Common myeloid progenitor, CD34-positive (primary cell): Measurements from ENCODE around the gene BNC2.

Experiments
- CTCF ChIA-PET: fragments of 350-600 bp; sonication (Branson Sonifier 250); formaldehyde crosslinking; loops from one replicate; lab custom pipeline; 2021; ENCODE audit warnings: antibody characterized with exemption; lab: Charles Lee
- POLR2A ChIA-PET: fragments of 350-600 bp; sonication (Branson Sonifier 250); formaldehyde crosslinking; loops from one replicate; lab custom pipeline; 2021; ENCODE audit warnings: antibody characterized with exemption; lab: Charles Lee
- DNase-seq, 3 donors: peaks; one replicate each; pipeline versions ENCODE4 v3.0.0 to v3.0.0-alpha.2; 2013
- H3K27ac ChIP-seq, 2 experiments: 1 replicate in 1 of 2; 2 replicates in 1 of 2; pipeline ENCODE4 v1.7.0; 2013; ENCODE audit warnings: inconsistent platforms in 2 of 2, low read length in 2 of 2, mild to moderate bottlenecking in 2 of 2, low read depth in 1 of 2, moderate library complexity in 1 of 2; ENCODE audit not compliant: severe bottlenecking in 2 of 2, insufficient read depth in 1 of 2, poor library complexity in 1 of 2
- H3K27me3 ChIP-seq, 5 experiments: replicated peaks in 2 of 5; 1 replicate in 3 of 5; 2 replicates in 2 of 5; pipeline versions ENCODE4 v1.6.1 to v1.7.0; 2013; ENCODE audit warnings: low read length in 4 of 5, mild to moderate bottlenecking in 2 of 5, moderate library complexity in 2 of 5, inconsistent platforms in 1 of 5; ENCODE audit not compliant: insufficient read depth in 5 of 5, control insufficient read depth in 4 of 5
- H3K36me3 ChIP-seq, 4 experiments: 1 replicate in 2 of 4; 2 replicates in 2 of 4; pipeline versions ENCODE4 v1.6.1 to v1.7.0; 2013; ENCODE audit warnings: low read length in 3 of 4, control low read depth in 1 of 4, mild to moderate bottlenecking in 1 of 4; ENCODE audit not compliant: control insufficient read depth in 4 of 4, insufficient read depth in 4 of 4
- H3K4me1 ChIP-seq, 4 experiments: 1 replicate in 3 of 4; 2 replicates in 1 of 4; pipeline versions ENCODE4 v1.6.1 to v1.7.1; 2013; ENCODE audit warnings: low read length in 3 of 4, mild to moderate bottlenecking in 3 of 4, control low read depth in 1 of 4, inconsistent platforms in 1 of 4, moderate library complexity in 1 of 4; ENCODE audit not compliant: control insufficient read depth in 4 of 4, insufficient read depth in 4 of 4; ENCODE audit errors: control extremely low read depth in 1 of 4
- H3K4me3 ChIP-seq, 7 experiments: 1 replicate in 4 of 7; 2 replicates in 3 of 7; pipeline versions ENCODE4 v1.5.1 to v1.7.0; 2013; ENCODE audit warnings: mild to moderate bottlenecking in 7 of 7, low read length in 6 of 7, moderate library complexity in 6 of 7, inconsistent platforms in 2 of 7, low read depth in 2 of 7, control low read depth in 1 of 7; ENCODE audit not compliant: insufficient read depth in 4 of 7, control insufficient read depth in 1 of 7; ENCODE audit errors: extremely low read depth in 1 of 7
- H3K9me3 ChIP-seq, 5 experiments: 1 replicate in 4 of 5; 2 replicates in 1 of 5; pipeline versions ENCODE4 v1.6.1 to v1.7.1; 2013; ENCODE audit warnings: low read length in 4 of 5, mild to moderate bottlenecking in 2 of 5, inconsistent platforms in 1 of 5, low read depth in 1 of 5, moderate library complexity in 1 of 5; ENCODE audit not compliant: control insufficient read depth in 4 of 5, insufficient read depth in 2 of 5; ENCODE audit errors: control extremely low read depth in 1 of 5
- WGBS: methylation state at CpG from one replicate; pipeline ENCODE4 v1.1.5; 2013; ENCODE audit not compliant: insufficient coverage; 5-methylcytosine and 5-hydroxymethylcytosine counted together

Gene BNC2

GRCh38 chr9:16512281-16512680, 358.2 kb downstream of the BNC2 start:
- no peaks in the 10 kb centered on the region for H3K36me3 ChIP-seq
- H3K4me1 ChIP-seq: peaks cover 0 to 2% (median 0%) of the 10 kb centered on the region in 4 experiments
- H3K4me3 ChIP-seq: no peak overlapping the region
- no peaks in the 10 kb centered on the region for H3K27me3 ChIP-seq
- WGBS: 100% methylated on average over 1 of the region's 4 CpGs
- ChIA-PET CTCF (no interaction called here), POLR2A (interaction anchor here (0.6 kb wide), 1 partner anchor 11 kb away, joined by 3 read pairs; no protein-coding TSS in a partner anchor)
- no peak for DNase-seq
- no peaks in the 10 kb centered on the region for H3K9me3 ChIP-seq
- no peak overlapping the region for H3K27ac ChIP-seq

DNA sequence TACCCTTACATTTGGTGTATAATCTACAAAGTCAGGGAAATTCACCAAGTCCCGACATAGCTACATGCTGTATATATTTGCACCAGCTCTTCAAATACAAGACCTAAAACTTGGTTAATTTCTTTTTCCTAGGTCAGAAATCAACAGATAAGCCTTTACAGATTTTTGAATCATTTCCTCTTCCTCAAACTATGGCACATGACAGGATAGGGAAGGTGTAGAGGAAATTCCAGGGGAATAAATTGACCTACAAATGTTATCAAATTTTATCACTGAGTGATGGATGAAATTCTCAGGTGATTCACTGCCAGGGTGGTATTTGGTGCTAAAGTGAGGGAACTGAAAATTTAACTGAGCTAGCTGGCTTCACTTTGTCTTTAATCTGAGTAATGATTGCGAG, 360.0 kb downstream of the BNC2 start:
- Histone ChIP-seq H3K36me3 (no peaks in the 10 kb centered on the region), H3K4me3 (no peak overlapping the region), H3K9me3 (no peaks in the 10 kb centered on the region), H3K27me3 (no peaks in the 10 kb centered on the region), H3K4me1 (no peaks in the 10 kb centered on the region), H3K27ac (no peak overlapping the region)
- no peak for DNase-seq
- WGBS: 100% methylated on average over 1 of the region's 2 CpGs
- ChIA-PET POLR2A (no interaction called here), CTCF (no interaction called here)

- CTCF ChIA-PET: no interaction called here
- Histone ChIP-seq H3K27me3 (no peaks in the 10 kb centered on the region), H3K27ac (no peak overlapping the region), H3K4me3 (no peak overlapping the region), H3K4me1 (no peaks in the 10 kb centered on the region), H3K36me3 (no peaks in the 10 kb centered on the region), H3K9me3 (no peaks in the 10 kb centered on the region)
- no peak for DNase-seq
- POLR2A ChIA-PET: no interaction called here
- 93% methylated on average over 3 of the region's 5 CpGs for WGBS
These were observed 360.5 kb downstream of the BNC2 start for GRCh38 chr9:16509997-16510396.

GRCh38 chr9:16505199-16505598, 365.3 kb downstream of the BNC2 start:
- 100% methylated on average over 2 of the region's 2 CpGs for WGBS
- H3K4me3 ChIP-seq: no peak overlapping the region
- H3K27ac ChIP-seq: no peak overlapping the region
- no peaks in the 10 kb centered on the region for H3K9me3 ChIP-seq
- H3K4me1 ChIP-seq: no peaks in the 10 kb centered on the region
- H3K36me3 ChIP-seq: no peaks in the 10 kb centered on the region
- no peak for DNase-seq
- POLR2A ChIA-PET: no interaction called here
- no peaks in the 10 kb centered on the region for H3K27me3 ChIP-seq
- CTCF ChIA-PET: no interaction called here

DNA sequence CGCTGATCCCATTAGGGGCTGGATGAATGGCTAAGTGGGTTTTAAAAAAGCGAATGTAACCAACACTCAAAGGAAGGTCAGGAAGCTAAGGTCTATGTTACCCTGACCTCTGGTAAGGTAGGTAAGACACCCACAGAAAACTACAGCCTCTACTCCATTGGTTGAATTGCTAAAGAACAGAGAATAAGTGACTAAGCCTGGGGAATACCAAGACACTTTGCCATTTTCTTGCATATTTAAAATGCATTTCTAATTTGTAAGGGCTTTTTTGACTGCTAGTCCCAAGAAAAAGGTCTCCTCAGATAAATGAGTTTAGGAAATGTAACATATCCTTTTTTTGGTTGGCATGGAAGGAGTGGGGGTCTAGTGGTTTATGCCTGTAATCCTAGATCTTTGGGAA, 368.7 kb downstream of the BNC2 start:
- DNase-seq: no peak
- no peaks in the 10 kb centered on the region for H3K9me3 ChIP-seq
- H3K4me3 ChIP-seq: no peak overlapping the region
- CTCF ChIA-PET: no interaction called here
- H3K27me3 ChIP-seq: no peaks in the 10 kb centered on the region
- POLR2A ChIA-PET: no interaction called here
- no peak overlapping the region for H3K27ac ChIP-seq
- H3K4me1 ChIP-seq: no peaks in the 10 kb centered on the region
- H3K36me3 ChIP-seq: no peaks in the 10 kb centered on the region
- no CpG with 5 or more reads among the region's 2 CpGs for WGBS

- CTCF ChIA-PET: no interaction called here
- H3K27ac ChIP-seq: no peak overlapping the region
- POLR2A ChIA-PET: no interaction called here
- H3K4me1 ChIP-seq: no peaks in the 10 kb centered on the region
- WGBS: no CpG with 5 or more reads among the region's 2 CpGs
- no peaks in the 10 kb centered on the region for H3K27me3 ChIP-seq
- H3K9me3 ChIP-seq: no peaks in the 10 kb centered on the region
- no peak overlapping the region for H3K4me3 ChIP-seq
- DNase-seq: no peak
- no peaks in the 10 kb centered on the region for H3K36me3 ChIP-seq
These were observed 369.3 kb downstream of the BNC2 start for GRCh38 chr9:16501141-16501540.

DNA sequence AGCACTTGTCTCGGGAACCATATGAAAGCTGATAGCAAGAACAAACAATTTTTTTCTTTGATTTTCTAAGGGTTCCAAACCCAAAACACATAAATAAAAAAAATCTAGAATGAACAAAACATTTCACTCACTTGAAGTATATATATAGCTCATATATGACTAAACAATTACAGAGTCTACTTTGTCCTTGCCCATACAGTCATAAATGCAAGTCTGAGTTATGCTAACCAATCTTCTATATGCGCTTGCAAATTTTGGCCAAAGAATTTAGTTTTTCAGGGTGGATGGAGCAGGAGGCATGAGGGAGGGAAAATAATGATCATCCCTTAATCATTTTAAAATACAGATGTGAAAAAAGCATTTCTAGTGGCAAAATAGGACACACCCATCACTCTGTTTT, 370.1 kb downstream of the BNC2 start:
- CTCF ChIA-PET: no interaction called here
- POLR2A ChIA-PET: no interaction called here
- H3K4me1 ChIP-seq: no peaks in the 10 kb centered on the region
- WGBS: 100% methylated on average over 1 of the region's 2 CpGs
- no peaks in the 10 kb centered on the region for H3K36me3 ChIP-seq
- no peaks in the 10 kb centered on the region for H3K27me3 ChIP-seq
- H3K9me3 ChIP-seq: no peaks in the 10 kb centered on the region
- no peak for DNase-seq
- H3K4me3 ChIP-seq: no peak overlapping the region
- H3K27ac ChIP-seq: no peak overlapping the region
